LNCaP clone FGC (cell line): ENCODE results near the gene LSMEM2.

Experiments
- DNase-seq: peaks from one replicate; pipeline ENCODE4 v3.0.0-alpha.2; 2011; ENCODE audit warnings: low read depth
- H3K4me3 ChIP-seq: 2 replicates; pipeline ENCODE4 v1.5.1; 2011; ENCODE audit warnings: mild to moderate bottlenecking, low read depth, low read length, control low read depth
- TF ChIP-seq, protein P1 (sequence below): IDR thresholded peaks from 2 replicates; pipeline ENCODE4 v1.5.1; 2012; ENCODE audit warnings: mild to moderate bottlenecking; ENCODE audit not compliant: control insufficient read depth, insufficient read depth; ENCODE audit errors: extremely low read depth

The LSMEM2 gene

DNA sequence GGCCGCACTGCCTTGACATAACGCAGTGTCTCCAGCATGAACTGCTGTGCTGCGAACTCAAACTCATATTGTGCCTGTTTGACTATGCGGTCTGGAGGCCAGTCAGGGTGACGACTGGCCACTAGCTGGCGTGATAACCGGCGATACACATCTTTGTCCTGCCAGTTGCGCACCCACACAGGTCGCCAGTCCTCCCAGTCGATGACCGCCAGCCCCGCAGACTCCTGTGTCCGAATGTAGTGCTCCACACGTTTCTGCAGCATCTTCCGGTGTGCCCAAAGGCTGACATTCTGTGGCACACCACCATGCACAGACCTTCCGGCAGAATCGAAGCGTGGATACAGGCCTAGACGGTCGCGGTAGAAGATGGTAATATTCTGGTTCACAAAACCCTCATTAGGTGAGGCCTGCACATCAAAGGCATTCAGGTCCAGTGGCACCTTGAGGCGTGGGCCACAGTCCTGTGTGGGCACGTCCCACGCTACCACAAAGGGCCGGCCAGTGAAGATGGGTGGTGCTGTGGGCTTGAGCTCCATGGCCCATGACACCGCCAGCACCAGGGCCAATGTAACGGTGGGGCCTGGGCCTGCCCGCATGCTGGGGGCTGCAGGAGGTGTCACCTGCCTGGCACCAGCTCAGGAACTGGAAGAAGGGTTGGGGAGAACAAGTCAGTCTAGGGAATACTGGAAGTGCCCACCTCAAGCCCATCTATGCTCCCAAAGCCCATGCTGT, 41.2 kb downstream of the LSMEM2 start:
- H3K4me3 ChIP-seq: peak overlapping the region; percentile 95
- DNase-seq: no peak
- TF ChIP-seq, protein P1, sequence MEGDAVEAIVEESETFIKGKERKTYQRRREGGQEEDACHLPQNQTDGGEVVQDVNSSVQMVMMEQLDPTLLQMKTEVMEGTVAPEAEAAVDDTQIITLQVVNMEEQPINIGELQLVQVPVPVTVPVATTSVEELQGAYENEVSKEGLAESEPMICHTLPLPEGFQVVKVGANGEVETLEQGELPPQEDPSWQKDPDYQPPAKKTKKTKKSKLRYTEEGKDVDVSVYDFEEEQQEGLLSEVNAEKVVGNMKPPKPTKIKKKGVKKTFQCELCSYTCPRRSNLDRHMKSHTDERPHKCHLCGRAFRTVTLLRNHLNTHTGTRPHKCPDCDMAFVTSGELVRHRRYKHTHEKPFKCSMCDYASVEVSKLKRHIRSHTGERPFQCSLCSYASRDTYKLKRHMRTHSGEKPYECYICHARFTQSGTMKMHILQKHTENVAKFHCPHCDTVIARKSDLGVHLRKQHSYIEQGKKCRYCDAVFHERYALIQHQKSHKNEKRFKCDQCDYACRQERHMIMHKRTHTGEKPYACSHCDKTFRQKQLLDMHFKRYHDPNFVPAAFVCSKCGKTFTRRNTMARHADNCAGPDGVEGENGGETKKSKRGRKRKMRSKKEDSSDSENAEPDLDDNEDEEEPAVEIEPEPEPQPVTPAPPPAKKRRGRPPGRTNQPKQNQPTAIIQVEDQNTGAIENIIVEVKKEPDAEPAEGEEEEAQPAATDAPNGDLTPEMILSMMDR: 0 out of 2 replicates have a peak, but pooled peaks have one; percentile 17

DNA sequence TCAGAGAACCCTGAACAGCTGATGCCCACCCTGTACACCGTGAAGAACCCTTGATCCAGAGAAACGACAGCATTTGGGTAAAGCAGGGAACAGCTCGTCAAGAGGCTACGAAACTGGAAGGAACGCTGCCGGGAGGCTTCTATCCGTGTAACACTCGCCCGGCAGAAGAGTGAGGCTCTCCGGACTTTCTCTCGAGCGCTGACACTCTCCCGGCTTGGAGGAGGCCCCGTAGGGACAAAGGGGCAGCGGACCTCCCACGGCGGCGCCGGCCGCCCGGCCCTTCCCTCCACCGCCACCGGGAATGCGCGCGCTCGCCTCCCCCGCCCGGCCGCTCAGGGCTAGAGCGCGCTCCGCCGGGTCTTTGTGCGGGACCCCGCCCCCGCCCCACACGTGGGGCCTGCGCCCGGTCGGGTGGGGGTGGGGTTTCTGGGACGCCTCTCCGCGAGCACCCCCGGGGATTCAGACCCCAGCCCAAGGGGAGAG, 42.0 kb downstream of the LSMEM2 start:
- H3K4me3 ChIP-seq: peak overlapping the region; percentile 95
- TF ChIP-seq, protein P1: no peak
- no peak for DNase-seq

DNA sequence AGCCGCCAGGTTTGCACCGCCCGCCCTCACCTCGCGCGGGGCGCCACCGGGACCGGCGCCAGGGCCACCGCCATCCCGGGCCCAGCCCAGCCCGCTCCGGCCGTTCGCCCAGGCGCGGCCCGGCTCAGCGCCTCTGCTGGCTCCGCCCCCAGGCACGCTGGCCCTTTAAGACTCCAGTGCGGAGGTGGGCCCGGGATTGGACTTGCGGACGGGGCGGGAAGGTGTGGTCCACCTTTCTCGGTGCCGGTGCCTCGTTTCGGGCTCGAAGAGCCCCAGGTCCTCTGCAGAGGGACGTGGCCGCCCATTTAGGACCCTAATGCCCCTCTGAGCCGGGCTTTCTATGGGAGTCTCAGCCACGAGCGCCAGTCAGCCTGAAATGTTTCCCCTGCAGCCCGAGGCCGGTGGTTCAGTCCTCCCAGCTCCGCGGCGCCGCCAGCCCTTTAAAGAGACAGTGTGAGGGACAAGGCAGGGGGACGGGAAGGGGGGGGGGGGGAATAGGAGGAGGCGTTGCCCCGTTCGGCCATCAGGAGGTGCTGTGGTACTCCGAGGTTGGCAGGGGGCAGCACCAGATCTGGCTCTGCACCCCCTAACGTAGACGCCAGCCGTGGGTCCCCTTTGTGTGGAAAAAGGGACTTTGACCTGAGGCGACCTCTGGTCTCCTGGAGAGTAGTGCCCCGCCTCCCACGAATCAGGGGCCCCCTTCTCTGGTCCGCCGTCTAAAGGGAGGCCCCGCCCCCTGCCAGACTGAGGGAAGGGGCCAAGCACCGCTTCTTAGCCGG, 42.6 kb downstream of the LSMEM2 start:
- DNase-seq: no peak
- TF ChIP-seq, protein P1: peak; percentile 59
- peak overlapping the region; percentile 95 for H3K4me3 ChIP-seq

DNA sequence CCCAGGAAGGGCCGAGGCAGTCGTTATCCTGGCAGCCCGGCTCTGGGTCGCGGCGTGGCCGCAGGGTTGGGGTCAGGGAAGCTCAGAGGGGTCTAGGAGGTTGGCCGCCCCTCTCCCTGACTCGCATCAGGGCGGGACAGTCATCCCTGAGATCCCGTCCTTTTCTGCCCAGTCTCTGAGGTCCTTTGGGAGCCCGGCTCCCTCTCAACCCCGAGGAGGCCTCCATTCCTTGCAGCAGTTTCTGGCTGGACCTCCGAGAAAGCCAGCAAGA, 43.2 kb downstream of the LSMEM2 start:
- H3K4me3 ChIP-seq: peak overlapping the region; percentile 95
- TF ChIP-seq, protein P1: no peak
- DNase-seq: no peak

DNA sequence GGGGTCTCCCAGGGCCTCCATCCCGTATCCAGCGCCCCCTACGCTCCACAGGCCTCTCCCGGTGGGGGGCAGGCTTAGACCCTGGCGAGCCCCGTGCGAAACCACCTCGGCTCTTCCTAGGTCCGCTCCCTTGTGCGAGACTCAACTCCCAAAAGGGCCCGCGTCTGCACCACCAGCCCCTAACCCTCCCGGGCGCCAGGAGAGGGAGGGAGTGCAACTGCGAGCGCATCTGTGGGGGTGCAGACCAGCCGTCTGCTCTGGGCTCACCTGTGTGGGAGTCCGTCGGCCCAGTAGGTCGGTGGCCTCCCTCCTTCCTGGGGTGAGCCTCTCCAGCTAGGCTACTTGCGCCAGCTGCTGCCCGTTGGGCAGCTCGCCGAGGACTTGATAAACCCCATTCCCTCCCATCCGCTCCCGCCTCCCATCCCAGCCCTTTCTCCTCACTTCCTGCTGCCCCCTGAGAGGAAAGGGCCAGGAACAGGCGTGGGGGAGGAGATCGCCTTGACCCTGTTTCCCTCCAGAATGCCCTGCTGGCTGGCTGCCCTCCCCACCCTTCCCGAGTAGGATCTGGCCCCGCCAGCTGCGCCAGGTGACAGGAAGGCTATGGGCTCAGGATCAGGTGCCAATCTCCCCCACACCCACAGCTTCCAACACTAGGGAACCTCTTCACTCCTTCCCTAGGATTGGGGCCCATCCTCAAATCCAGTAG, 43.7 kb downstream of the LSMEM2 start, which contains the start of gene HYAL2:
Gene HYAL2 (minus strand): TSS at position 360 of the 706 bp plus-strand sequence. CDS start 2,256 bp downstream, outside the sequence.
- TF ChIP-seq, protein P1: no peak
- DNase-seq: no peak
- H3K4me3 ChIP-seq: peak within 1 kb of the TSS; percentile 95

DNA sequence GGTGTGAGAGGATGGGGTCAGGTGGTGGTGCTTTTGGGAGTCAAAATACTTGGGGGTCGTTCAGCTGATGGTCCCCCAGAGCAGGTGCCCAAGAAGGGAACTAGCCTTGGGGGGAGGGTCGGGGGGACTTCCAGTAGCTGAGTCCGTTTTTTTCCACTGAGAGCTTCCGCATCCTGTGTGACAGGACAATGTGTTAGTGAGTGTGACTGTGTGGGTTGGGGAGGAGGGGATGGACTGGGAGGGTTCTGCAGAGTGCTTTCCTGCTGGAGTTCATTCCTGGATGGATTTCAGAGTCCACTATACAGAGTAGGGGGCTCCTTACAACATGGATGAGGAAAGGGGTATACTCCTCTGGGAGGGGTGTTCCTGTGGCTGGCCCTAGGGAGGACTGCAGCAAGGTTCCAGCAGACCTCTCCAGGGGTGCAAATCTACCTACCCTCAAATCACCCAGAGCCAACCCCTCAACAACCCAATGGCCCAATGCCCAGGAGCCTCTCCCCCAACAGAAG, 44.3 kb downstream of the LSMEM2 start:
- no peak overlapping the region for H3K4me3 ChIP-seq
- DNase-seq: no peak
- TF ChIP-seq, protein P1: no peak
